Endothelial cell (in vitro differentiated cells): ENCODE results near the gene SLC1A1. TPM values are rescaled to one million over a fixed set of nuclear protein-coding genes. Genes with fewer than 3 reads are reported as not detected.

Source experiments
- DNase-seq: peaks from one replicate; pipeline ENCODE4 v3.0.0; 2021; ENCODE audit warnings: low spot score
- H3K27ac Mint-ChIP-seq: one replicate; pipeline ENCODE4 v1.8.0; 2021; ENCODE audit warnings: mixed read lengths, inconsistent platforms; ENCODE audit not compliant: unreplicated experiment
- H3K27me3 Mint-ChIP-seq: one replicate; pipeline ENCODE4 v1.8.0; 2021; ENCODE audit warnings: mild to moderate bottlenecking, moderate library complexity, mixed read lengths, inconsistent platforms; ENCODE audit not compliant: unreplicated experiment
- H3K36me3 Mint-ChIP-seq: one replicate; pipeline ENCODE4 v1.8.0; 2021; ENCODE audit warnings: mild to moderate bottlenecking, low read depth, mixed read lengths, inconsistent platforms; ENCODE audit not compliant: unreplicated experiment
- H3K4me1 Mint-ChIP-seq: one replicate; pipeline ENCODE4 v1.8.0; 2021; ENCODE audit warnings: mild to moderate bottlenecking, mixed read lengths, inconsistent platforms; ENCODE audit not compliant: unreplicated experiment
- H3K4me3 Mint-ChIP-seq: one replicate; pipeline ENCODE4 v1.8.0; 2021; ENCODE audit warnings: mild to moderate bottlenecking, mixed read lengths, inconsistent platforms; ENCODE audit not compliant: unreplicated experiment
- H3K9me3 Mint-ChIP-seq: one replicate; pipeline ENCODE4 v1.8.0; 2021; ENCODE audit warnings: mixed read lengths, inconsistent platforms; ENCODE audit not compliant: unreplicated experiment
- CTCF ChIP-seq: fragments of 200-600 bp; sonication (generic); IDR thresholded peaks from one replicate; pipeline ENCODE4 v1.5.0; 2021; ENCODE audit warnings: antibody characterized with exemption; ENCODE audit not compliant: unreplicated experiment
- total RNA-seq: library from RNA; stranded (reverse); fragmentation: NEBNext Ultra II Directional; extraction: Animal tissue kit (Norgen Biotek cat#: 25700); gene quantifications from one replicate; pipeline ENCODE4 v1.2.1, GENCODE V29; 2021; ENCODE audit not compliant: unreplicated experiment

The SLC1A1 gene
- total RNA-seq, 1 donor from 2014 or later, result 2.2 TPM

- Mint-ChIP-seq H3K27me3 (peaks cover 12% of the 10 kb centered on the region), H3K27ac (no peak overlapping the region), H3K4me1 (peaks cover 15% of the 10 kb centered on the region), H3K9me3 (no peaks in the 10 kb centered on the region), H3K36me3 (peaks cover 3% of the 10 kb centered on the region), H3K4me3 (no peak overlapping the region)
- no peak for TF ChIP-seq CTCF
- DNase-seq, result no peak
Observed at GRCh38 chr9:4494806-4495205, 4.5 kb downstream of the SLC1A1 start.

- Mint-ChIP-seq H3K27ac (no peak overlapping the region), H3K36me3 (peaks cover 3% of the 10 kb centered on the region)
Observed at GRCh38 chr9:4495537-4495936, 5.3 kb downstream of the SLC1A1 start.

GRCh38 chr9:4496497-4496896 lies 6.2 kb downstream of the SLC1A1 start:
- no peak overlapping the region for H3K4me3 Mint-ChIP-seq
- H3K4me1 Mint-ChIP-seq, result peaks cover 7% of the 10 kb centered on the region
- peaks cover under 1% of the 10 kb centered on the region for H3K36me3 Mint-ChIP-seq
- peaks cover 8% of the 10 kb centered on the region for H3K27me3 Mint-ChIP-seq
- TF ChIP-seq CTCF, result no peak
- no peak for DNase-seq
- H3K9me3 Mint-ChIP-seq, result no peaks in the 10 kb centered on the region
- no peak overlapping the region for H3K27ac Mint-ChIP-seq

More at GRCh38 chr9:4495537-4495936, 5.3 kb downstream of the SLC1A1 start:
- Mint-ChIP-seq H3K4me1 (peaks cover 13% of the 10 kb centered on the region), H3K9me3 (no peaks in the 10 kb centered on the region), H3K4me3 (no peak overlapping the region), H3K27me3 (peaks cover 12% of the 10 kb centered on the region)
- DNase-seq, result no peak
- no peak for TF ChIP-seq CTCF

- no peaks in the 10 kb centered on the region for H3K4me1 Mint-ChIP-seq
- H3K9me3 Mint-ChIP-seq, result no peaks in the 10 kb centered on the region
- no peak overlapping the region for H3K27ac Mint-ChIP-seq
- no peak for DNase-seq
- H3K36me3 Mint-ChIP-seq, result no peaks in the 10 kb centered on the region
- peaks cover 5% of the 10 kb centered on the region for H3K27me3 Mint-ChIP-seq
- no peak overlapping the region for H3K4me3 Mint-ChIP-seq
- TF ChIP-seq CTCF, result no peak
Observed at GRCh38 chr9:4497395-4497794, 7.1 kb downstream of the SLC1A1 start.

- Mint-ChIP-seq H3K27me3 (peaks cover 5% of the 10 kb centered on the region), H3K36me3 (no peaks in the 10 kb centered on the region), H3K4me1 (no peaks in the 10 kb centered on the region), H3K27ac (no peak overlapping the region), H3K9me3 (no peaks in the 10 kb centered on the region), H3K4me3 (no peak overlapping the region)
- no peak for TF ChIP-seq CTCF
- DNase-seq, result no peak
Observed at GRCh38 chr9:4497855-4498254, 7.6 kb downstream of the SLC1A1 start.
